IMR-90 (cell line): ENCODE measurements around the gene ABCE1. TPM values are rescaled to one million over a fixed set of nuclear protein-coding genes. Genes with fewer than 3 reads are reported as not detected.

Source experiments
- ATAC-seq: fragments of 200-7000 bp; cut with Tn5 transposase; 2 replicates; pipeline ENCODE4 v1.9.1; 2020; ENCODE audit warnings: low read depth, mild to moderate bottlenecking, moderate library complexity
- BruUV-seq: library from RNA; stranded (reverse); fragments of 400-500 nt; replicated peaks from 2 replicates; lab custom pipeline; 2021; lab: Mats Ljungman, UMichigan
- CTCF ChIA-PET: fragments of 300-600 bp; formaldehyde crosslinking; extraction: SDS; loops from one replicate; lab custom pipeline; 2021; ENCODE audit warnings: antibody characterized with exemption; lab: Yijun Ruan, JAX
- POLR2A ChIA-PET: fragments of 300-600 bp; sonication (Branson Sonifier 250); formaldehyde crosslinking; loops from one replicate; lab custom pipeline; 2022; ENCODE audit warnings: antibody characterized with exemption; ENCODE audit not compliant: unreplicated experiment; lab: Charles Lee
- DNase-seq: peaks from one replicate; pipeline ENCODE4 v3.0.0; 2013
- H2AFZ ChIP-seq: replicated peaks from 2 replicates; pipeline ENCODE3; 2013; ENCODE audit warnings: low read length, mild to moderate bottlenecking; ENCODE audit not compliant: poor library complexity
- H2AK5ac ChIP-seq: 2 replicates; pipeline ENCODE4 v1.6.1; 2013; ENCODE audit warnings: low read depth, low read length, inconsistent platforms
- H2AK9ac ChIP-seq: replicated peaks from 2 replicates; pipeline ENCODE3; 2013; ENCODE audit warnings: mild to moderate bottlenecking, low read depth, low read length, moderate library complexity; ENCODE audit not compliant: poor library complexity
- H2BK120ac ChIP-seq: 2 replicates; pipeline ENCODE4 v1.6.1; 2013; ENCODE audit warnings: low read depth, low read length, inconsistent platforms
- H2BK15ac ChIP-seq: 3 replicates; pipeline ENCODE4 v1.6.1; 2013; ENCODE audit warnings: low read depth, low read length, inconsistent platforms
- H2BK20ac ChIP-seq: 2 replicates; pipeline ENCODE4 v1.6.1; 2013; ENCODE audit warnings: low read depth, mild to moderate bottlenecking, inconsistent platforms, low read length, moderate library complexity
- H2BK5ac ChIP-seq: 2 replicates; pipeline ENCODE4 v1.6.1; 2013; ENCODE audit warnings: mild to moderate bottlenecking, low read depth, low read length, inconsistent platforms; ENCODE audit not compliant: poor library complexity, severe bottlenecking
- H3K14ac ChIP-seq: replicated peaks from 2 replicates; pipeline ENCODE4 v1.6.1; 2013; ENCODE audit warnings: low read depth, low read length, inconsistent platforms
- H3K18ac ChIP-seq: 2 replicates; pipeline ENCODE4 v1.6.1; 2013; ENCODE audit warnings: low read depth, low read length, control low read depth
- H3K23ac ChIP-seq: 2 replicates; pipeline ENCODE4 v1.6.1; 2013; ENCODE audit warnings: low read depth, low read length, inconsistent platforms
- H3K27ac ChIP-seq: 2 replicates; pipeline ENCODE4 v1.5.1; 2013; ENCODE audit warnings: mild to moderate bottlenecking, control low read depth, low read length; ENCODE audit not compliant: insufficient read depth
- H3K27me3 ChIP-seq: 2 replicates; pipeline ENCODE4 v1.6.1; 2013; ENCODE audit warnings: low read length; ENCODE audit not compliant: control insufficient read depth, insufficient read depth
- H3K36me3 ChIP-seq: 2 replicates; pipeline ENCODE4 v1.6.1; 2013; ENCODE audit warnings: low read length, mixed read lengths; ENCODE audit not compliant: control insufficient read depth, insufficient read depth
- H3K4ac ChIP-seq: 2 replicates; pipeline ENCODE4 v1.6.1; 2013; ENCODE audit warnings: low read depth, low read length, inconsistent platforms
- H3K4me1 ChIP-seq: 2 replicates; pipeline ENCODE4 v1.6.1; 2013; ENCODE audit warnings: low read length, mixed read lengths; ENCODE audit not compliant: control insufficient read depth, insufficient read depth
- H3K4me2 ChIP-seq: 2 replicates; pipeline ENCODE4 v1.6.1; 2013; ENCODE audit warnings: low read depth, mild to moderate bottlenecking, control low read depth, low read length, moderate library complexity
- H3K4me3 ChIP-seq: 2 replicates; pipeline ENCODE4 v1.5.1; 2013; ENCODE audit warnings: low read depth, mild to moderate bottlenecking, control low read depth, low read length, moderate library complexity; ENCODE audit not compliant: insufficient read depth
- H3K56ac ChIP-seq: 2 replicates; pipeline ENCODE4 v1.6.1; 2013; ENCODE audit warnings: low read length, inconsistent platforms; ENCODE audit not compliant: insufficient read depth; ENCODE audit errors: extremely low read depth
- H3K79me1 ChIP-seq, 2 experiments: 2 replicates each; pipeline ENCODE4 v1.6.1; 2013; ENCODE audit warnings: low read length in 2 of 2, inconsistent platforms in 1 of 2, low read depth in 1 of 2
- H3K9ac ChIP-seq: 2 replicates; pipeline ENCODE4 v1.6.1; 2013; ENCODE audit warnings: low read depth, low read length, control low read depth
- H3K9me1 ChIP-seq: 2 replicates; pipeline ENCODE4 v1.6.1; 2013; ENCODE audit warnings: low read length, inconsistent platforms; ENCODE audit not compliant: insufficient read depth
- H3K9me3 ChIP-seq: 2 replicates; pipeline ENCODE4 v1.6.1; 2013; ENCODE audit warnings: low read length; ENCODE audit not compliant: control insufficient read depth, insufficient read depth
- H4K20me1 ChIP-seq: 2 replicates; pipeline ENCODE4 v1.6.1; 2013; ENCODE audit warnings: low read length, inconsistent platforms; ENCODE audit not compliant: insufficient read depth
- H4K5ac ChIP-seq: 2 replicates; pipeline ENCODE4 v1.6.1; 2013; ENCODE audit warnings: mild to moderate bottlenecking, low read depth, low read length, control low read depth
- H4K8ac ChIP-seq, 2 experiments: 2 replicates each; pipeline ENCODE4 v1.6.1; 2013; ENCODE audit warnings: low read depth in 2 of 2, low read length in 2 of 2, control low read depth in 1 of 2, inconsistent platforms in 1 of 2
- H4K91ac ChIP-seq: 2 replicates; pipeline ENCODE4 v1.6.1; 2013; ENCODE audit warnings: low read depth, low read length, inconsistent platforms; ENCODE audit not compliant: insufficient read depth
- BHLHE40 ChIP-seq: fragments of 150-350 bp; IDR thresholded peaks from 2 replicates; pipeline ENCODE4 v1.6.1; 2016; ENCODE audit warnings: mild to moderate bottlenecking, low read depth, low read length
- CEBPB ChIP-seq: IDR thresholded peaks from 2 replicates; pipeline ENCODE4 v1.6.1; 2012; ENCODE audit warnings: low read depth, low read length, improper control_type of control experiment
- CHD1 ChIP-seq: IDR thresholded peaks from 2 replicates; pipeline ENCODE4 v1.6.1; 2012; ENCODE audit warnings: low read depth, low read length, improper control_type of control experiment
- CTCF ChIP-seq: conservative IDR thresholded peaks from 2 replicates; pipeline ENCODE4 v1.5.1; 2012; ENCODE audit warnings: mild to moderate bottlenecking, low read depth, low read length, improper control_type of control experiment
- ELK1 ChIP-seq: fragments of 150-350 bp; IDR thresholded peaks from 2 replicates; pipeline ENCODE4 v1.6.1; 2016; ENCODE audit warnings: low read depth, mild to moderate bottlenecking, low read length, moderate library complexity, borderline replicate concordance
- FOS ChIP-seq: fragments of 150-350 bp; IDR thresholded peaks from 2 replicates; pipeline ENCODE4 v1.6.1; 2016; ENCODE audit warnings: low read depth, low read length
- MAFK ChIP-seq: IDR thresholded peaks from 2 replicates; pipeline ENCODE4 v1.6.1; 2012; ENCODE audit warnings: low read depth, low read length, improper control_type of control experiment
- MAZ ChIP-seq: IDR thresholded peaks from 2 replicates; pipeline ENCODE4 v1.6.1; 2012; ENCODE audit warnings: low read depth, mild to moderate bottlenecking, low read length, improper control_type of control experiment, moderate library complexity, borderline replicate concordance
- MXI1 ChIP-seq: IDR thresholded peaks from 2 replicates; pipeline ENCODE4 v1.6.1; 2012; ENCODE audit warnings: low read depth, mild to moderate bottlenecking, low read length, moderate library complexity, borderline replicate concordance
- NFE2L2 ChIP-seq: fragments of 150-350 bp; IDR thresholded peaks from 2 replicates; pipeline ENCODE4 v1.6.1; 2016; ENCODE audit warnings: low read depth, mild to moderate bottlenecking, low read length
- POLR2A ChIP-seq: IDR thresholded peaks from 2 replicates; pipeline ENCODE4 v1.6.1; 2012; ENCODE audit warnings: mild to moderate bottlenecking, low read depth, low read length
- RAD21 ChIP-seq: IDR thresholded peaks from 2 replicates; pipeline ENCODE4 v1.6.1; 2012; ENCODE audit warnings: low read length, improper control_type of control experiment
- RFX5 ChIP-seq: IDR thresholded peaks from 2 replicates; pipeline ENCODE4 v1.8.0; 2012; ENCODE audit warnings: low read depth, mild to moderate bottlenecking, low read length, moderate library complexity
- USF2 ChIP-seq: fragments of 150-350 bp; IDR thresholded peaks from 2 replicates; pipeline ENCODE4 v1.6.1; 2017; ENCODE audit warnings: mild to moderate bottlenecking, antibody characterized with exemption, low read length, low read depth
- WGBS, 2 experiments: methylation state at CpG; one replicate each; pipeline versions ENCODE4 v1.1.5 to v1.1.7; 2013; ENCODE audit warnings: missing lambda C conversion rate in 2 of 2; ENCODE audit not compliant: insufficient read length in 1 of 2; ENCODE audit errors: extremely low coverage in 2 of 2; 5-methylcytosine and 5-hydroxymethylcytosine counted together
- dilution Hi-C: fragments of 300-500 bp; cut with HindIII; formaldehyde crosslinking; loops from one replicate; pipeline ENCODE4 v1.14.3; 2018; ENCODE audit warnings: low sequenced_read_pairs; ENCODE audit not compliant: unreplicated experiment
- in situ Hi-C: fragments of 300-500 bp; cut with MboI; formaldehyde crosslinking; loops from 3 replicates; pipeline ENCODE4 v1.14.3; 2019; ENCODE audit warnings: low sequenced_read_pairs, inconsistent platforms, mixed read lengths
- intact Hi-C: fragments of 100-400 bp; cut with micrococcal nuclease; formaldehyde crosslinking; loops from 2 replicates; pipeline ENCODE4 v1.10.0; 2022
- polyA plus RNA-seq, 3 experiments: library from polyadenylated mRNA; depleted of rRNA; stranded (reverse); fragments of >200 nt; gene quantifications; 2 replicates each; pipeline ENCODE4 v1.2.3, GENCODE V29; 2012; ENCODE audit warnings: low replicate concordance in 1 of 3
- total RNA-seq: library from RNA; depleted of rRNA; stranded (reverse); fragments of >200 nt; gene quantifications from 2 replicates; pipeline ENCODE4 v1.2.3, GENCODE V29; 2012

The ABCE1 gene
- total and polyA plus RNA-seq, 2 of the 4 experiments (the other 2 are of a cell fraction) = 54.5 to 219 TPM

- Histone ChIP-seq H3K14ac (no peak overlapping the region), H3K4ac (no peak overlapping the region), H2AK5ac (no peak overlapping the region), H3K4me1 (peaks cover 1% of the 10 kb centered on the region; the same call in 1 of the 2 replicates), H3K23ac (peak overlapping the region; percentile 59; the same call in 1 of the 2 replicates), H4K8ac (no peak overlapping the region), H2BK5ac (peak overlapping the region; percentile 31), H2AK9ac (no peak overlapping the region), H2AFZ (no peak overlapping the region), H3K18ac (no peak overlapping the region), H3K56ac (no peak overlapping the region), H3K79me1 (peaks cover 7 to 25% of the 10 kb centered on the region in 2 experiments), H4K91ac (no peak overlapping the region), H3K9me1 (peaks cover 5% of the 10 kb centered on the region; the same call in 1 of the 2 replicates), H3K9me3 (no peaks in the 10 kb centered on the region), H2BK20ac (no peak overlapping the region), H3K4me2 (peak overlapping the region; percentile 100; the same call in 1 of the 2 replicates), H4K5ac (no peak overlapping the region), H2BK15ac (no peak overlapping the region), H2BK120ac (no peak overlapping the region), H3K27ac (peak overlapping the region; percentile 58; the same call in 1 of the 2 replicates), H3K27me3 (no peaks in the 10 kb centered on the region), H3K4me3 (no peak overlapping the region), H4K20me1 (peaks cover 6% of the 10 kb centered on the region), H3K9ac (no peak overlapping the region; the same call in 1 of the 2 replicates), H3K36me3 (peaks cover 5% of the 10 kb centered on the region)
- ChIA-PET POLR2A (no interaction called here), CTCF (interaction anchor here (0.6 kb wide), 1 partner anchor 15 kb away, joined by 3 read pairs; no protein-coding TSS in a partner anchor)
- intact Hi-C loops (loop anchor here (10.0 kb wide), 1 partner anchor 628 kb away; no protein-coding TSS in a partner anchor), in situ Hi-C loops (no loop called here), dilution Hi-C loops (no loop called here)
- no CpG with 5 or more reads among the region's 9 CpGs for WGBS, 2 experiments
- no TSS peak for BruUV-seq
- DNase-seq = peak; percentile 24
- no peak for ATAC-seq
- no peak for TF ChIP-seq CHD1
- no peak for TF ChIP-seq USF2
- no peak for TF ChIP-seq MAFK
- no peak for TF ChIP-seq CTCF
- no peak for TF ChIP-seq MAZ
- TF ChIP-seq RAD21 = no peak
- TF ChIP-seq CEBPB = no peak
- no peak for TF ChIP-seq BHLHE40
- TF ChIP-seq ELK1 = no peak
- no peak for TF ChIP-seq RFX5
- TF ChIP-seq NFE2L2 = no peak
- no peak for TF ChIP-seq FOS
- TF ChIP-seq POLR2A = no peak
- no peak for TF ChIP-seq MXI1
Observed at GRCh38 chr4:145176641-145177432, 78.7 kb downstream of the ABCE1 start.
